SK-N-SH (cell line): ENCODE data around the gene GNG3.
"Not testable (repeated sequence)": the region's sequence is repeated elsewhere in the genome, so short reads cannot be mapped to it uniquely, and the experiment has no call there.

Experiments used
- CHD2 ChIP-seq: fragments of 150-350 bp; IDR thresholded peaks from 2 replicates; pipeline ENCODE4 v1.6.1; 2018; ENCODE audit warnings: low read length; ENCODE audit not compliant: partially characterized antibody
- ELF1 ChIP-seq: IDR thresholded peaks from 2 replicates; pipeline ENCODE4 v1.4.0; 2012
- RAD21 ChIP-seq: IDR thresholded peaks from 2 replicates; pipeline ENCODE4 v1.6.1; 2012; ENCODE audit warnings: mild to moderate bottlenecking, low read length
- RXRA ChIP-seq: IDR thresholded peaks from 2 replicates; pipeline ENCODE4 v1.4.0; 2012; ENCODE audit warnings: low read depth, mild to moderate bottlenecking, borderline replicate concordance
- SIN3A ChIP-seq: IDR thresholded peaks from 2 replicates; pipeline ENCODE4 v1.6.1; 2012; ENCODE audit warnings: low read depth, mild to moderate bottlenecking, low read length, moderate library complexity, borderline replicate concordance
- YY1 ChIP-seq: IDR thresholded peaks from 2 replicates; pipeline ENCODE4 v1.4.0; 2012; ENCODE audit warnings: low read depth, mild to moderate bottlenecking
- TF ChIP-seq, protein P1 (sequence below): fragments of 200-600 bp; sonication (generic); IDR thresholded peaks from 2 replicates; pipeline ENCODE4 v1.6.1; 2017; ENCODE audit warnings: antibody characterized with exemption, mild to moderate bottlenecking, moderate library complexity

DNA sequence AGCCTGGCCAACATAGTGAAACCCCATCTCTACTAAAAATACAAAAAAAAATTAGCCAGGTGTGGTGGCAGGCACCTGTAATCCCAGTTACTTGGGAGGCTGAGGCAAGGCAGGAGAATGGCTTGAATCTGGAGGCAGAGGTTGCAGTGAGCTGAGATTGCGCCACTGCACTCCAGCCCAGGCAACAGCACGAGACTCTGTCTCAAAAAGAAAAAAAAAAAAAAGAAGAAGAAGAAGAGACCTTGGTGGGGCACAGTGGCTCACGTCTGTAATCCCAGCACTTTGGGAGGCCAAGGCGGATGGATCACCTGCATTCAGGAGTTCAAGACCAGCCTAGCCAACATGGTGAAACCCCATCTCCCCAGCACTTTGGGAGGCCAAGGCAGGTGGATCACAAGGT is 3.6 kb upstream of the GNG3 start:
- TF ChIP-seq CHD2, ELF1, YY1, SIN3A, RXRA, RAD21: not testable (repeated sequence)
- TF ChIP-seq, protein P1, sequence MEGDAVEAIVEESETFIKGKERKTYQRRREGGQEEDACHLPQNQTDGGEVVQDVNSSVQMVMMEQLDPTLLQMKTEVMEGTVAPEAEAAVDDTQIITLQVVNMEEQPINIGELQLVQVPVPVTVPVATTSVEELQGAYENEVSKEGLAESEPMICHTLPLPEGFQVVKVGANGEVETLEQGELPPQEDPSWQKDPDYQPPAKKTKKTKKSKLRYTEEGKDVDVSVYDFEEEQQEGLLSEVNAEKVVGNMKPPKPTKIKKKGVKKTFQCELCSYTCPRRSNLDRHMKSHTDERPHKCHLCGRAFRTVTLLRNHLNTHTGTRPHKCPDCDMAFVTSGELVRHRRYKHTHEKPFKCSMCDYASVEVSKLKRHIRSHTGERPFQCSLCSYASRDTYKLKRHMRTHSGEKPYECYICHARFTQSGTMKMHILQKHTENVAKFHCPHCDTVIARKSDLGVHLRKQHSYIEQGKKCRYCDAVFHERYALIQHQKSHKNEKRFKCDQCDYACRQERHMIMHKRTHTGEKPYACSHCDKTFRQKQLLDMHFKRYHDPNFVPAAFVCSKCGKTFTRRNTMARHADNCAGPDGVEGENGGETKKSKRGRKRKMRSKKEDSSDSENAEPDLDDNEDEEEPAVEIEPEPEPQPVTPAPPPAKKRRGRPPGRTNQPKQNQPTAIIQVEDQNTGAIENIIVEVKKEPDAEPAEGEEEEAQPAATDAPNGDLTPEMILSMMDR: not testable (repeated sequence)
